Neural progenitor cell (in vitro differentiated cells): ENCODE data around the gene RNF114. TPM values are rescaled to one million over a fixed set of nuclear protein-coding genes. Genes with fewer than 3 reads are reported as not detected.
"Not testable (repeated sequence)": the region's sequence is repeated elsewhere in the genome, so short reads cannot be mapped to it uniquely, and the experiment has no call there.

Experiments
- DNase-seq: peaks from one replicate; pipeline ENCODE4 v3.0.0-alpha.2; 2016; ENCODE audit warnings: low spot score
- H2AFZ ChIP-seq: fragments of 200-600 bp; sonication (generic); replicated peaks from 2 replicates; pipeline ENCODE4 v1.6.1; 2016; ENCODE audit warnings: antibody characterized with exemption
- H3F3A ChIP-seq: fragments of 200-600 bp; sonication (generic); 2 replicates; pipeline ENCODE4 v1.6.1; 2016; ENCODE audit warnings: antibody characterized with exemption, low read depth
- H3K27ac ChIP-seq: fragments of 200-600 bp; sonication (generic); 2 replicates; pipeline ENCODE4 v1.5.1; 2016; ENCODE audit warnings: mild to moderate bottlenecking
- H3K27me3 ChIP-seq: fragments of 200-600 bp; sonication (generic); 2 replicates; pipeline ENCODE4 v1.6.1; 2016; ENCODE audit warnings: mild to moderate bottlenecking, moderate library complexity
- H3K36me3 ChIP-seq: fragments of 200-600 bp; sonication (generic); 2 replicates; pipeline ENCODE4 v1.5.1; 2016
- H3K4me1 ChIP-seq: fragments of 200-600 bp; sonication (generic); 2 replicates; pipeline ENCODE4 v1.6.1; 2016; ENCODE audit warnings: mixed run types
- H3K4me2 ChIP-seq: fragments of 200-600 bp; sonication (generic); 2 replicates; pipeline ENCODE4 v1.6.1; 2016
- H3K4me3 ChIP-seq: fragments of 200-600 bp; sonication (generic); 2 replicates; pipeline ENCODE4 v1.5.1; 2016
- H3K79me2 ChIP-seq: fragments of 200-600 bp; sonication (generic); 2 replicates; pipeline ENCODE4 v1.6.1; 2016; ENCODE audit warnings: low read depth
- H3K9ac ChIP-seq: fragments of 200-600 bp; sonication (generic); 2 replicates; pipeline ENCODE4 v1.6.1; 2016
- H3K9me3 ChIP-seq: fragments of 200-600 bp; sonication (generic); 2 replicates; pipeline ENCODE4 v1.5.1; 2016; ENCODE audit warnings: low read depth
- H4K20me1 ChIP-seq: fragments of 200-600 bp; sonication (generic); 2 replicates; pipeline ENCODE4 v1.6.1; 2016; ENCODE audit warnings: low read depth
- H3K27ac Mint-ChIP-seq: 3 replicates; pipeline ENCODE4 v1.8.0; 2021; ENCODE audit warnings: mixed read lengths
- H3K27me3 Mint-ChIP-seq: 2 replicates; pipeline ENCODE4 v1.8.0; 2022; ENCODE audit warnings: low read depth, mild to moderate bottlenecking, inconsistent platforms, moderate library complexity, mixed read lengths; ENCODE audit not compliant: insufficient read depth
- H3K36me3 Mint-ChIP-seq: 3 replicates; pipeline ENCODE4 v1.8.0; 2021; ENCODE audit warnings: mixed read lengths
- H3K4me1 Mint-ChIP-seq: 3 replicates; pipeline ENCODE4 v1.8.0; 2021; ENCODE audit warnings: mixed read lengths
- H3K4me3 Mint-ChIP-seq: 3 replicates; pipeline ENCODE4 v1.8.0; 2021; ENCODE audit warnings: mild to moderate bottlenecking, moderate library complexity, mixed read lengths
- H3K9me3 Mint-ChIP-seq: 3 replicates; pipeline ENCODE4 v1.8.0; 2020; ENCODE audit warnings: mixed read lengths
- CTCF ChIP-seq: fragments of 200-600 bp; sonication (generic); IDR thresholded peaks from 2 replicates; pipeline ENCODE4 v1.5.1; 2017; ENCODE audit warnings: antibody characterized with exemption, mild to moderate bottlenecking
- EZH2 ChIP-seq: fragments of 200-600 bp; sonication (generic); IDR thresholded peaks from 2 replicates; pipeline ENCODE4 v1.6.1; 2017; ENCODE audit warnings: antibody characterized with exemption, mild to moderate bottlenecking, moderate library complexity
- EZH2phosphoT487 ChIP-seq: fragments of 200-600 bp; sonication (generic); IDR thresholded peaks from 2 replicates; pipeline ENCODE4 v1.6.1; 2017; ENCODE audit warnings: antibody characterized with exemption
- total RNA-seq: library from RNA; depleted of rRNA; stranded (reverse); fragments of >200 nt; gene quantifications from 2 replicates; pipeline ENCODE4 v1.2.3, GENCODE V29; 2015; ENCODE audit warnings: low replicate concordance

The RNF114 gene
- total RNA-seq, 1 donor from 2014 or later: 41.3 TPM

GRCh38 chr20:49955167-49955566, 19.0 kb downstream of the RNF114 start:
- DNase-seq: no peak
- Mint-ChIP-seq H3K27me3 (peaks cover 7% of the 10 kb centered on the region), H3K4me1 (no peaks in the 10 kb centered on the region), H3K27ac (no peak overlapping the region), H3K36me3 (peaks cover 36% of the 10 kb centered on the region), H3K4me3 (no peak overlapping the region), H3K9me3 (peaks cover 2% of the 10 kb centered on the region)
- Histone ChIP-seq H3K9me3 (no peaks in the 10 kb centered on the region), H3K9ac (no peak overlapping the region), H3F3A (no peaks in the 10 kb centered on the region), H3K4me1 (no peaks in the 10 kb centered on the region), H3K27ac (no peak overlapping the region), H3K4me3 (no peak overlapping the region), H3K27me3 (no peaks in the 10 kb centered on the region), H2AFZ (no peak overlapping the region), H3K4me2 (no peak overlapping the region), H3K36me3 (no peaks in the 10 kb centered on the region), H4K20me1 (no peaks in the 10 kb centered on the region), H3K79me2 (no peaks in the 10 kb centered on the region)
- TF ChIP-seq EZH2 (no peak), CTCF (no peak), EZH2phosphoT487 (no peak)

- peaks cover 36% of the 10 kb centered on the region for H3K36me3 Mint-ChIP-seq
- H3K27me3 Mint-ChIP-seq, H4K20me1 ChIP-seq, H3K4me3 Mint-ChIP-seq, DNase-seq, H3K27me3 ChIP-seq, H3K27ac Mint-ChIP-seq, H3K9me3 Mint-ChIP-seq, H3K4me2 ChIP-seq, H3K9ac ChIP-seq, H3F3A ChIP-seq, H3K9me3 ChIP-seq, H3K27ac ChIP-seq, H3K4me1 ChIP-seq, H2AFZ ChIP-seq, H3K36me3 ChIP-seq, H3K79me2 ChIP-seq, H3K4me1 Mint-ChIP-seq, H3K4me3 ChIP-seq: not testable (repeated sequence)
Measured at GRCh38 chr20:49955830-49956396, 19.7 kb downstream of the RNF114 start.

GRCh38 chr20:49956689-49957088, 20.5 kb downstream of the RNF114 start:
- peaks cover 7% of the 10 kb centered on the region for H3K27me3 Mint-ChIP-seq

GRCh38 chr20:49957089-49957938, 21.1 kb downstream of the RNF114 start:
- not testable (repeated sequence) for DNase-seq, H3K36me3 ChIP-seq, H3K27me3 Mint-ChIP-seq

More at GRCh38 chr20:49956689-49957088, 20.5 kb downstream of the RNF114 start:
- no peaks in the 10 kb centered on the region for H3K9me3 ChIP-seq
- no peaks in the 10 kb centered on the region for H3K4me1 Mint-ChIP-seq
- H3F3A ChIP-seq: no peaks in the 10 kb centered on the region
- TF ChIP-seq CTCF (no peak), EZH2phosphoT487 (no peak), EZH2 (no peak)
- H4K20me1 ChIP-seq: no peaks in the 10 kb centered on the region
- no peaks in the 10 kb centered on the region for H3K79me2 ChIP-seq
- peaks cover 5% of the 10 kb centered on the region for H3K9me3 Mint-ChIP-seq
- H3K27me3 ChIP-seq: no peaks in the 10 kb centered on the region
- no peak overlapping the region for H3K9ac ChIP-seq
- no peak overlapping the region for H3K4me3 ChIP-seq
- H3K4me3 Mint-ChIP-seq: no peak overlapping the region
- H3K36me3 ChIP-seq: no peaks in the 10 kb centered on the region
- no peak for DNase-seq
- no peak overlapping the region for H2AFZ ChIP-seq
- no peaks in the 10 kb centered on the region for H3K4me1 ChIP-seq
- no peak overlapping the region for H3K27ac Mint-ChIP-seq
- peaks cover 37% of the 10 kb centered on the region for H3K36me3 Mint-ChIP-seq
- no peak overlapping the region for H3K27ac ChIP-seq
- H3K4me2 ChIP-seq: no peak overlapping the region

More at GRCh38 chr20:49957089-49957938, 21.1 kb downstream of the RNF114 start:
- not testable (repeated sequence) for H3K4me1 Mint-ChIP-seq, H3K9me3 Mint-ChIP-seq, H3K27me3 ChIP-seq, H3K27ac Mint-ChIP-seq, H3K27ac ChIP-seq, H3K4me3 Mint-ChIP-seq, H3K4me3 ChIP-seq, H3K4me2 ChIP-seq, H3K79me2 ChIP-seq, H3K9me3 ChIP-seq, H3K4me1 ChIP-seq, H3F3A ChIP-seq, H4K20me1 ChIP-seq, H2AFZ ChIP-seq, H3K9ac ChIP-seq
- peaks cover 35% of the 10 kb centered on the region for H3K36me3 Mint-ChIP-seq
